Ovary (tissue), 9 donors: ENCODE measurements around the gene POPDC3. TPM values are rescaled to one million over a fixed set of nuclear protein-coding genes. Genes with fewer than 3 reads are reported as not detected.

ENCODE experiments used
- DNase-seq, 5 donors: peaks; one replicate each; pipeline ENCODE4 v3.0.0-alpha.2; 2019 to 2020
- H3K27ac ChIP-seq, 2 donors: fragments of 200-600 bp; one replicate each; pipeline versions ENCODE4 v1.5.1 to v1.8.0; 2019 to 2022
- H3K27me3 ChIP-seq: fragments of 200-600 bp; one replicate; pipeline ENCODE4 v1.8.0; 2022
- H3K36me3 ChIP-seq: fragments of 200-600 bp; sonication (generic); one replicate; pipeline ENCODE4 v1.5.1; 2019
- H3K4me1 ChIP-seq: one replicate; pipeline ENCODE4 v1.8.1; 2013; ENCODE audit warnings: mild to moderate bottlenecking, moderate library complexity; ENCODE audit not compliant: insufficient read depth
- H3K4me3 ChIP-seq: fragments of 200-600 bp; sonication (generic); one replicate; pipeline ENCODE4 v1.5.1; 2017
- H3K9me3 ChIP-seq, 2 donors: fragments of 200-600 bp in 1 of 2; sonication (generic) in 1 of 2; one replicate each; pipeline versions ENCODE4 v1.5.1 to v1.8.1; 2013 to 2019; ENCODE audit warnings: mild to moderate bottlenecking in 1 of 2, moderate library complexity in 1 of 2
- EP300 ChIP-seq: sonication (generic); formaldehyde crosslinking; IDR thresholded peaks from one replicate; pipeline ENCODE4 v1.6.1; 2017; ENCODE audit warnings: antibody characterized with exemption
- POLR2A ChIP-seq: fragments of 450-650 bp; IDR thresholded peaks from one replicate; pipeline ENCODE4 v1.6.1; 2017; ENCODE audit warnings: antibody characterized with exemption, mild to moderate bottlenecking, moderate library complexity
- WGBS, 3 donors: extraction: QIAGEN DNeasy Blood & Tissue Kit in 1 of 3; methylation state at CpG; one replicate each; pipeline versions ENCODE4 v1.1.5 to v1.1.7; 2013 to 2017; 5-methylcytosine and 5-hydroxymethylcytosine counted together
- intact Hi-C, 4 donors: fragments of 100-400 bp; cut with DNase I; formaldehyde crosslinking; loops; one replicate each; pipeline versions ENCODE4 v1.11.0 to v1.15.1; 2022 to 2023
- polyA plus RNA-seq, 2 donors: library from polyadenylated mRNA; stranded (reverse); fragments of 200-250 nt in 1 of 2; fragments of 350-450 nt in 1 of 2; fragmentation: Illumina TruSeq in 1 of 2; extraction: RNeasy Lipid Tissue Mini Kit (QIAGEN cat#74804) in 1 of 2; gene quantifications; one replicate each; pipeline ENCODE4 v1.2.3, GENCODE V29; 2013 to 2014
- total RNA-seq, 7 donors: library from RNA; depleted of rRNA in 2 of 7; stranded (reverse); fragments of >200 nt in 2 of 7; fragmentation: NEBNext Ultra II Directional in 3 of 7; extraction: Animal tissue kit (Norgen Biotek cat#: 25700) in 3 of 7; gene quantifications; one replicate each; pipeline versions ENCODE4 v1.1.0 to v1.2.4, GENCODE V29; 2016 to 2023
- TF ChIP-seq, protein P1 (sequence below), 3 donors: fragments of 450-650 bp in 2 of 3; fragments of 200-600 bp in 1 of 3; IDR thresholded peaks; one replicate each; pipeline versions ENCODE4 v1.5.1 to v1.8.0; 2016 to 2022; ENCODE audit warnings: antibody characterized with exemption in 3 of 3, mild to moderate bottlenecking in 1 of 3
- donor health status: DM: no; HTN: no; CAD: no; lungs with moderate emphysema.
- donor health status: DM: no; HTN: no; CAD: no.
- donor health status: Bipolar disorder and iron deficiency.
- donor health status: DM: yes; HTN: yes; CAD: no.
- donor health status: DM: no; HTN: no; CAD: no.
- donor health status: DM: yes; HTN: yes; CAD: no.

POPDC3 gene
- total and polyA plus RNA-seq, 9 donors: 0.15 to 3.1 (median 0.45) TPM; not detected in 6

DNA sequence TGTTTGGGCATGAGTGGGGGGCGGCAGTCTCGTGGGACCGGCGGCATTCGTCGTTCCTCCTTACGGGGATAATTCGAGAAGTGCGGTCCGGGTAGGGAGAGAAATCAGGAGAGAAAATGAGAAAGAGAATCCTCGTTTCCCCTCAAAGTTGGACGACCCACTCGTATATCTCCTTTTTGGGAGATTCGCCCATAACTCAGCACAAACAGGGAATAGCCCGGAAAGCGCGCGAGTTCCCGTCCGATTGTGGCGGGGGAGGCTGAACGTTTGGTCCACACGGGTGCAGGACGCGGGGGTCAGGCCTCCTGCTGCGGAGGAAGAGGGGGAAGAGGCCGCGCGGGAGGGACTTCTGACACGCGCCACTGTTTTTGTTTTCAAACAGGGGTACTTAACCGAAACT is 42.4 kb downstream of the POPDC3 start:
- no peaks in the 10 kb centered on the region for H3K4me1 ChIP-seq
- no peak overlapping the region for H3K27ac ChIP-seq
- peak; percentile 13 to 43 (median 19) for DNase-seq
- H3K4me3 ChIP-seq: peak overlapping the region; percentile 95
- TF ChIP-seq EP300: no peak
- TF ChIP-seq POLR2A: no peak
- TF ChIP-seq, protein P1, sequence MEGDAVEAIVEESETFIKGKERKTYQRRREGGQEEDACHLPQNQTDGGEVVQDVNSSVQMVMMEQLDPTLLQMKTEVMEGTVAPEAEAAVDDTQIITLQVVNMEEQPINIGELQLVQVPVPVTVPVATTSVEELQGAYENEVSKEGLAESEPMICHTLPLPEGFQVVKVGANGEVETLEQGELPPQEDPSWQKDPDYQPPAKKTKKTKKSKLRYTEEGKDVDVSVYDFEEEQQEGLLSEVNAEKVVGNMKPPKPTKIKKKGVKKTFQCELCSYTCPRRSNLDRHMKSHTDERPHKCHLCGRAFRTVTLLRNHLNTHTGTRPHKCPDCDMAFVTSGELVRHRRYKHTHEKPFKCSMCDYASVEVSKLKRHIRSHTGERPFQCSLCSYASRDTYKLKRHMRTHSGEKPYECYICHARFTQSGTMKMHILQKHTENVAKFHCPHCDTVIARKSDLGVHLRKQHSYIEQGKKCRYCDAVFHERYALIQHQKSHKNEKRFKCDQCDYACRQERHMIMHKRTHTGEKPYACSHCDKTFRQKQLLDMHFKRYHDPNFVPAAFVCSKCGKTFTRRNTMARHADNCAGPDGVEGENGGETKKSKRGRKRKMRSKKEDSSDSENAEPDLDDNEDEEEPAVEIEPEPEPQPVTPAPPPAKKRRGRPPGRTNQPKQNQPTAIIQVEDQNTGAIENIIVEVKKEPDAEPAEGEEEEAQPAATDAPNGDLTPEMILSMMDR (IDR thresholded peaks at IDR 0.05): no peak
- intact Hi-C loops: no loop called here
- no peaks in the 10 kb centered on the region for H3K27me3 ChIP-seq
- H3K36me3 ChIP-seq: no peaks in the 10 kb centered on the region
- 1 to 2% (median 1%) methylated on average over 32 of the region's 32 CpGs for WGBS, 3 donors
- no peaks in the 10 kb centered on the region for H3K9me3 ChIP-seq

DNA sequence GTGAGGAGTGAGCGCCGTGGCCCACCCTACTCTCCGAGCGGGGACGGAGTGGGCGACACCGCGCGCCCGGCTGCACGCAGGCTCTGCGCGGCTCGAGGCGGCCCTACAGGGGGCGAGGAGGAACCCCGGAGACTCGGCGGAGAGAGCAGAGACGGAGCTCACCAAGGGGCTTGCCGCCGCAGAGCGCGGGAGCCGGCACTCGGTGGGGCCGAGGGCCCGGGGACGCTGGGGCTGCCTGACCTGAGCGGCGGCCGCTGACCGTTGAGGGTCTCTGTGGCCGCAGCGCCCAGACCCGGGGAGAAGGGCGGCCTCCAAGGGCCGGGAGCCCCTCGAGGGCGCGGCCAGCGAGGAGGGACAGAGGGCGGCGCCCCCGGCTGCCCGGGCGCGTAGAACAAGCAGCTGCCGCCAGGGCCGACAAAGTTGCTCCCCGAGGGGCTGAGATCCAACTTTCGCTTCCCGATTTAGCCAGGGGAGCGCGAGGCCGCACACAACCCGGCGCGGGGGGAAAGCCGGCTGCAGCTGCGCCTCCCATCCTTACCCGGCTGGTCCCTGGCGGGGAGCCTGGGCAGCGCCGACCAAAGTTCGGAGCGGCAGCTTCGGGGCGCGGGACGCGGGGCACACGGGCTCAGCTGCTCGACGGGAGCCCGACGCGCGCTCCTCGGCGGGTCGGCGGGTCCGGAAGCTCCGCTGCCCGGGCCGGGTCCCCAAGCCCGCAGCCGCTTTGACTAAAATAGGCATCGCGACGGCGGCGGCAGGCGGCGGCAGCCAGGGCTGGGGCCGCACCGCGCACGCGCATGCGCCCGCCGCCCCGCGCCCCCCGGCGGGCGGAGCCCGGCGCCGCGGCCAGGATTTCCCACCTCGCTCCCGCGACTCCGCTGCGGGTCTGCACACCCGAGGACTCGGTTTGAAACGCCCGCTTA is 43.1 kb downstream of the POPDC3 start:
- peak overlapping the region; percentile 13 to 49 for H3K27ac ChIP-seq
- no peaks in the 10 kb centered on the region for H3K9me3 ChIP-seq
- no peaks in the 10 kb centered on the region for H3K27me3 ChIP-seq
- intact Hi-C loops: no loop called here
- 1% methylated on average over 56 to 122 of the region's 122 CpGs for WGBS, 3 donors
- H3K4me3 ChIP-seq: peak overlapping the region; percentile 95
- no peaks in the 10 kb centered on the region for H3K36me3 ChIP-seq
- no peaks in the 10 kb centered on the region for H3K4me1 ChIP-seq
- no peak for TF ChIP-seq EP300
- TF ChIP-seq, protein P1 (IDR thresholded peaks at IDR 0.05): peak in 1 of 3 donors; percentile 10
- DNase-seq: peak; percentile 37 to 67 (median 44)

DNA sequence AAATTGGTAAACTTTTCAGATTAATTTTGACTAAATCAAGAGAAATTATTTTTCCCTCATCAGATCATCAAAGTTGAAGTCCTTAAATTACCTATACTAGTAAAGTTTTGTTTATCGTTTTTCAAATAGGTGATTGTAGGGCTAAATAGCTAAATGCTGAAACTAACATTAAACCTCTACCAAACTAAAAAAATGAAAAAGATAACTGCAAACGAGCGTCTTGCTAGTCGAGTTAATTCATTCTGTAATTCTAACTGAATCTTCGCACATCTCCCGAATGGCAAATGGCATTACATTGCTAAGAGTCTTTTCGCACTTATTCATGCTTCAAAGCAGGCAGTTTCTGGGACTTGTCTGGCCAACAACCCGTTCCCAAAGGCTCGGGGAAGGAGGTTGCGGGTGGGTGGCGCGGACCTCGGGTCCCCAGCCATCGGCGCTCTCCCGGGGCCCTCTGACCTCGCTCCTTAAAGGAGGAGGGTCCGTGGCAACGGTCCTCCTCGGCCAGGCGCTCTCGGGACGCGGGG is 43.8 kb downstream of the POPDC3 start:
- intact Hi-C loops: no loop called here
- DNase-seq: no peak
- no peaks in the 10 kb centered on the region for H3K4me1 ChIP-seq
- H3K36me3 ChIP-seq: no peaks in the 10 kb centered on the region
- TF ChIP-seq POLR2A (no peak), EP300 (no peak)
- TF ChIP-seq, protein P1 (IDR thresholded peaks at IDR 0.05): no peak
- peak overlapping the region; percentile 95 for H3K4me3 ChIP-seq
- no peaks in the 10 kb centered on the region for H3K27me3 ChIP-seq
- peak overlapping the region in 1 of 2 donors; percentile 13 for H3K27ac ChIP-seq
- H3K9me3 ChIP-seq: no peaks in the 10 kb centered on the region
- WGBS, 3 donors: 7 to 10% (median 10%) methylated on average over 19 to 24 of the region's 24 CpGs

DNA sequence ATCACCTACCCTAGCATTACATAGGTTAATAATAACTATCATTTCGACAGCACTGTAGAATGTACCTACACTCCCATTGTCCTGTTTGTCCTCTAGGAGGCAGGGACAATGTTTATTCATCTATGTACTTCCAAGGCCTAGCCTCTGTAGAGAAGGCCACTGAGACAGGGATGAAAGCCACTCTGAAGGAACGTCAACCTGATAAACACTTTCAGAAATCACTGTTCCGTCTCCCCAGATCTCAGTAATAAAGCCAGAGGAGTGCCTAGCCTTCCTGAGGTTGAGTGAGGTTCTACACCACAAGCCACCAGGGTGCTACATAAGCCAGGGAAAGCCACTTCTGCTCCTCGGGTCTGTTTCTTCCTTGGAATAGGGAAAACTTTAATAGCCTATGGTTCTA is 44.8 kb downstream of the POPDC3 start:
- intact Hi-C loops: no loop called here
- 85 to 93% (median 91%) methylated on average over 4 of the region's 4 CpGs for WGBS, 3 donors
- TF ChIP-seq POLR2A (no peak), EP300 (no peak)
- TF ChIP-seq, protein P1 (IDR thresholded peaks at IDR 0.05): no peak
- Histone ChIP-seq H3K27ac (no peak overlapping the region), H3K4me1 (no peaks in the 10 kb centered on the region), H3K9me3 (no peaks in the 10 kb centered on the region), H3K36me3 (no peaks in the 10 kb centered on the region), H3K27me3 (no peaks in the 10 kb centered on the region), H3K4me3 (no peak overlapping the region)
- DNase-seq: no peak
